HG02885 (cell line): ENCODE results near the gene KCNAB1.

Experiments
- ATAC-seq: cut with Tn5 transposase; IDR thresholded peaks from one replicate; pipeline ENCODE4 v1.9.1; 2021; ENCODE audit warnings: mild to moderate bottlenecking; ENCODE audit not compliant: unreplicated experiment, poor library complexity

Gene KCNAB1

DNA sequence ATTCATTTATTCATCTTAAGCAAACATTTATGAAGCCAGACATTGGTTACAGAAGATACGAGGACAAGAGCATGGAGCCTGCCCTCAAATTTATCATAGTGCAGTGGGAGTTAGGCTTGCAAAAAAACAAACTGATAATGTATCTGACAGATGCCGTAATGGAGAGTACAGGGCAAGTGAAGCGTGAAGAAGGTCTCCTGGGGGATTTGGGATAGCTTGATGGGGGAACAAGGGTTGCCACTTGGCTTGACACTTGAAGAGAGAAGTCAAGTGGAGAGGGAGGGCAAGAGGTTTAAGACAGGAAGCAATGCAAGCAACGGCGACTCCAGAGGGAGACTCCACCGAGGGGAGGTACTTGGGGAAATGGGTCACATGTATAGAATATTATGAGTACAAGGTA is 305.3 kb downstream of the KCNAB1 start:
- no peak for ATAC-seq

DNA sequence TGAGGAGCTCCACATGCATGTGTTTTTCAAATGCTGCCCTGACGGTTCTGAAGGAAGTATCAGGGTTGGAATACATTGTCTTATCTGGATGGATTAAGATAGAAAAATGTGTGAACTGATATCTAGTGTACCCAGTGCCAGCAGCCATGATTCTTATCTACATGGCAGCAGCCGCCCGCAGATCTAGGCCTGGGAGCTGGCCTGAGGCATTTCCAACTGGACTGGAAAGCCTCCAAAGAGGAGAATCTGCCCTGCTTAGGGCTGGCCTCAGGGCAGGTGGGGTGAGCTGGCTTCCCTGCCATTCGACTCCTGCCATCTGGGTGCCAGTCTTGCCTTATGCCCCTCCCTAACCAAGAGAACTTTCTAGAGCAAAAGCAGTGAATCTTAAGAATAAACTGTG is 308.7 kb downstream of the KCNAB1 start:
- no peak for ATAC-seq

DNA sequence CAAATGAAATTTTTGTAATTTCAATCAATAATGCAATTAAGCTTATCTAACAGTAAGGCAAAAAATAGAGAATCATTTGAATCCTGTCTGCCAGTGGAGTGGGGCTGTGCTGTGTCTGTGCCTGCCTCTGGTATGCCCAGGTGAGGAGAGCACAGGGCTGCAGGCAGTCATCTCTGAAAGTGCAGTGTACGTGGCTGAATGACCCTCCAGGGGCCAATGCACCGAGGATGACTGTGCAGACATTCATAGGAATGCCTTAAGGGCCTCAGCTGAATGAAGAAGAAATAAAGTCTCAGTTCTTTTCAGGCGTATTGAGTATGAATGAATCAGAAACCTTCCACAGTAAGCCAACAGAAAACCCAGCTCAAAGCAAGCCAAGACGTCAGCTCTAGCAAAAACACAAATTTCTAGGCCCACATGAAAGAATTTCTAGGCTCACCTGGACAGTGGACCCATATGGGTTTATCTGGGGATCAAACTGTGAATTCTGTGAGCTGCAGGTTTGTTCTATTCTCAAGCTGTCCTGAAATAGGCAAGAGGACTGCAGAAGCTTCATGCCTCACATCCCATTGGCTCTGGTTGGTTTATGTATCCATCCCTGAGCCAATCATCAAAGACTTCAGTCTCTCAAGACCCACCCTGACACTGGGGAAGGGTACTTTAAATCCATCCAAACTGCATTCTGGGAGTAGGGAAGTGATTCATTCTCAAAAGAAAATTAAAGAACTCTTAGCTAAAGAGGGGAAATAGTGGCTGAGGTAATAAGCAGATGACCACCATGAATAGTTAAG is 311.2 kb downstream of the KCNAB1 start:
- no peak for ATAC-seq

DNA sequence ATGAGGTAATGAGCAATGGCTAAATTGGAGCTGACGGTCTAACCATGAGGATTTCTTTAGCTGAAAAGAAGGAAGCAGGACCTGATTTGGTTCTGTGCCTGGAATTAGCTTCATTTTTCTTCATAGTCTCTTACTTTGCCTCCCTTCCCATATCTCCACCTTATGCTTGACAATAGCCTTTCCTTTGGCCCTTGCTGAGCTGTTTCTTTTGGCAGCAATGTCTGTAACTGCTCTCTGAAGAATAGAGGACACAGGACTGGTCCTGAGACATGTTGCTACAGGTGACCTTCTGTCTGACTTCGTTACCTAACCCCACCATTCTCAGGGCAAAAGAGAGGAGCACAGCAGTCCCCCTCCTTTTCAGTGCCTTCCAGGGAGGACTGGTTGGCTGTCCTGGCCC is 312.2 kb downstream of the KCNAB1 start:
- no peak for ATAC-seq

DNA sequence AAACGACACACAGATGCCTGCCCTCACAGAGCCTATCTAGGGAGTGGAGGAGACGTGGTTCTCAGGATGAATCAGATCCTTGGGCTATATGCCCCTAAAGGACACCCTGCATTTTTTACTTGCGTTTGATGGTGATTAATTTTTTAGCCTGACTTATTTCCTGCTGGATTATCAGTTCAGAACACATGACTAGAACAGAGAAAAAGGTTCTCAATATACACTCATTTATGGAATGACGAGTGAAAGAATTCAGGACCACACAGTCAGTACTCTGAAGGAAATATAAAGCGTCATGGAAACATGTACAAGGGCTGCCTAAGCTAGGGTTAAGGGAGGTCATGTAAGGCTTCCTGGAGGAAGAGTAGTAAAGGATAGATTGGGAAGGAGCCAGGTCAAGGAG is 312.8 kb downstream of the KCNAB1 start:
- no peak for ATAC-seq

DNA sequence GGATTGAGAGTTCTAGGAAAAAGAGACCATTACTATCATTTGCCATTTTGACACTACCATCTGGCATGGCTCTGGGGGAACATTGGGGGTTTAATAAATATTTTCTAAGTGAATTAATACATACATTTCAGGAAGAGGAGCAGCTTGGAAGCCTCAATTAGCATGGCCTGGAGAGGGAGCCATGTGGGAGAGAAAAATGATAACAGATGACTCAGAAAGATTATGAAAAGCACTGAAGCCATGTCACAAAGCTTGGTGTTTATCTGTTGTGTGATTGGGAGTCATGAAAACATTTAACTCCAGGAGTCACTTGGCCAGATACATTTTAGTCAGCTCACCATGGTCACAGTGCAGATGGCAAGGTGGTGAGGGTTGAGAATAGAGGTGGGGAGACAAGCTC is 313.5 kb downstream of the KCNAB1 start:
- ATAC-seq: no peak

DNA sequence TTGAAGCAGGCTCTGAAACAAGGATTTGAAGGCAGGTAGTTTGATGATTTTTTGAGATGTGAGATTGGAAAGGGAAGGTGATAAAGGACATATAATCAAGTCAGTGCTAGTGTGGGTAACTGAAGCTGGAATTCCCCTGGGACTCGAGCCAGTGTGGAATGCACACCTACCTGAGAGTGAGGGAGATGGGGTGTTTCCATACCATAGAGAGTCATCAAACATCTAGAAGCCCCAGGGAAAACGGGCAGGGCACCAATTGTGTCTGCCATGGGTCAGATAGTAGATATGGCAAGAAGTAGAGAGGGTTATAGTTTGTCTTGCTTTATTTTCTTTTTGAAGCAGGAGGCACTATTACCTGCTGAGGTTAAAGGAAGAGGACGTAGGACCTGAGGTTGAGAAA is 314.5 kb downstream of the KCNAB1 start:
- ATAC-seq: no peak

DNA sequence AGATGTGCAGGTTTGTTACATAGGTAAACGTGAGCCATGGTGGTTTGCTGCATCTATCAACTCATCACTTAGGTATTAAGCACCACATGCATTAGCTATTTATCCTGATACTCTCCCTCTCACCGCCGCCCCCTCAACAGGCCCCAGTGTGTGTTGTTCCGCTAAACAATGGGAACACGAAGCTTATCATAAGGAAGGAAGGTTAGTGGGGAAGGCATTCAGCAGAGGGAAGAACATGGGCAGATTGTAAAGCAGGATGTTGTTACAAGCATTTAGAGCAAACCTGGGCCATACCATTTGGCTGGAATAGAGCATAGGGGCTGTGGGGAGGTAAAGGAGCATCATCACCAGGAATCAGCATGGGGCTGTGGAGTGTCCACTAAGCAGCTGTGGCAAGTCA is 322.7 kb downstream of the KCNAB1 start:
- no peak for ATAC-seq

DNA sequence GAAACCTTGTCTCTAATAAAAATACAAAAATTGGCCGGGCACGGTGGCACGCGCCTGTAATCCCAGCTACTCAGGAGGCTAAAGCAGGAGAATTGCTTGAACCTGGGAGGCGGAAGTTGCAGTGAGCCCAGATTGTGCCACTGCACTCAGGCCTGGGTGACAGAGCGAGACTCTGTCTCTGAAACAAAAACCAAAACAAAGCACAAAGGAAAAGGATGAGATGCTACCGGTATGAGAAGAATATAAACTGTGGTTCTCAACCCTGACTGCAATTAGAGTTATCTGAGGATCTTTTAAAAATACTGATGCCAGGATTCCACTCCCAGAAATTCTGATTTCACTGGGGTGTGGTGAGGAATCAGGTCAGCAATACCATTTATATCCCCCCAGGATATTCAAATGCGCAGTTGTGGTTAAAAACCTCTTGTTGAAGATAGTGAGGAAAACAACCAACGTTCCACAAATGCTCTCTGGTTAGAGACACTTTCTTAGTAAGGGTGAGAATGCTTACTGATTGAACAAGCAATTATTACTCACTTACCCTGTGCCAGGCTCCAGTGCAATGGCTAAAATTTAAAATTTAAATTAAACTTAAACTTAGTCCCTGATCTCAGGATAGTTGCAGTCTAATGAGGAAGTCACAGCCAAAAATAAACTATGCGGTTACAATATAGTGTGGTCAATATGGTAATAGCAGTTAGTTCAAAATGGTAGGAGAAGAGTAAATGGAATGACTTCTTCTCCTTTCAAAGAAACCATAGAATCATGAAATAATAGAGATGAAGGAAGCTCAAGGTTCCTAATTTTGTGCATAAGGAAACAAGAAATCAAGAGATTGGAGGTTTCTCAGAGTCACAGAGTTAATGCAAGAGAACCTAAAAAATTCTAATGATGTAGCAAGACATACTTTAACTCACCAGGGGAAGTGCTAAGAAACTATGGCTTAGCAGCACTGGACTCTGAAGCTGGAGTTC is 325.0 kb downstream of the KCNAB1 start:
- ATAC-seq: peak; percentile 77

DNA sequence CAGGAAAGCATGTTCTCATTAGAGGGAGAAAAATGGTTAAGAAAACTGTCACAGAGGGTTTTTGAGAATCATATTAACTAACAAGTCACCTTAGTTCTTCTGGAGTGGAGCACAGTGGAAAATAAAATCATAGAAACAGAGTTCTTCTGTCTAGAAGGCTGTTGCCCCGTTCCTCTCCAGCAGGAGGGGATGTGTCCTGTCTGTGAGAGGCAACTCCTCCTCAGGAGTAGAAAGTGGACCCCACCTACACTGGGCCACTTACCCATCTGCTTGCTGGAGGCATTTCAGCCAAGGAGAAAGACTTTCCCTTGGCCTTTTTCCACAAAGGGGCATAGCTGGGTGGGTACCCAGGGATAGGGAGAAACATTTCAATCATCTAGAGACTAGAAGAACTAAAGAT is 327.9 kb downstream of the KCNAB1 start:
- ATAC-seq: peak; percentile 52

DNA sequence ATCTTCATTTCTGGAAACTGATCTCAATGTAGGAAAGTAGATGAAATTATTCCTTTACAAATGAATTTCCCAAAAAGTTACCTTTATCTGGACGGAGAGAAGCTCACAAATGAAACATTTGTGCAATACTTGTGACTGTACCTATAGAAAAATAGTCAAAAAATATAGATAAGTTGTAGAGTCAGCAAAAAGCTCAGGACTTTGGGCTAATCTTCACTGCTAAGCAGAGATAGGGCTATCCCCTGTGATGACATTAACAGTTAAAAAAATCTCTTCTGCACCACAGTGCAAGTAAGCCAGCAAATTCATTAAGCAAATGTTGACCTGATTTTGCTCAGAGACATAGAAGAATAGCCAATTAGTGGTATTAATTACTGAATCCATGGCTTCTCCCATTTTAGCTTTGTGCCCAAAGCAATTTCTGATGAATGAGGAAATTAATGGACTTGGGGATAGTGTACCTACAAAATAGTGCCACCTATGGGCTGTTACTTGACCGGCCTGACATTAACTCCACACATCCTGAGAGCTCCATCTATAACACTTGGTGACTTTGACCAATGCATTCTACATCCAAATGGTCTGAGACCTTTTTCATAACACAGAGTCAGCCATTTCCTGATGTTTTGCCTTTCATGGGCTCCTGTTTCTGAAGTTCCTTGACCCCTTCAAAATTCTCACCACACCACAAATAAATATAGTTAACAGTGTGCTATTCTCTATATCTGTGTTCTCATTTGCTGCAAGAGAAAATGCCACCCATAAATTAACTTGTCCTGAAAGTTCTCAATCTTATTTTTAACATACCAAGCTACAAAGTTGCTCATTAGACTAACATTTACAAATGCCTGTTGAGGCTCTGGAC is 329.6 kb downstream of the KCNAB1 start:
- peak; percentile 53 for ATAC-seq

DNA sequence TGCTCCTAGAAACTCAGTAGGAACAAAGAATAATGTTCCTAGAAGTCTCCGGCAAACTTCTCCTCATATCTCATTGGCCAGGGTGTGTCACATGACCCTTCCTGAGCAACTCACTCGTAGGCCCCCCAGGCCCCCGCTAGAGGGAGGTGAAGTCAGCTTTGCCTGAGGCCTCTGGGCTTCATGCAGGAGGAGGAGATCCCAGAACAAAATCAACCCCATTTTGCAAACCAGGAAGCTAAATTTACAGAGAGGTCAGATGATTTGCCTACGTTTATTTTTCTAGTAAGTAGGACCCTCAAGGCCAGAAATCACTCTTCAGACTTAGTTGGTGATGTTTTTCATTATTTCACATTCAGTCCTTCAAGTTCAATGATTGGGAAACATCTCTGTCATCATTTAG is 335.5 kb downstream of the KCNAB1 start:
- no peak for ATAC-seq

DNA sequence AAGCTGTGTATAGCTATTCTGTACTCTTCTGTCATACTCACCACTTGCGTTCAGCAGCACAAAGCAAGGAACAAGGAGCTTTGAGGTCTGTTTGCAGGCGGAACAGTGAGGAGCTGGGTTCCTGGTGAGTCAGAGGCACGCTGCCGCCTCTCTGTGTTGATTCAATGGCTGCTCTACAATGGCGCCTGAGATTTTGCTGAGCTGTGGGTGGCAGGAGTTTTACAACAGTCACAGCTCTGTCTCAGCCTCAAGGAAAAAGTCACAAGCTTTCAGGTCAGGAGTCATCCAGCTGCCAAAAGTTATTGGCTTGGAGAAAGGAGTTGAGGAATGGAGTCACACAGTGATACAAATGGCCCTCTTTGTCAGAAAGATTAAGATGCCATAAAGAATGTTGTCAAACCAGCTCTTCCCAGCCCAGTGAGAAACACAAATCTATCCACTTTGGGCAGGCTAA is 336.4 kb downstream of the KCNAB1 start:
- no peak for ATAC-seq

DNA sequence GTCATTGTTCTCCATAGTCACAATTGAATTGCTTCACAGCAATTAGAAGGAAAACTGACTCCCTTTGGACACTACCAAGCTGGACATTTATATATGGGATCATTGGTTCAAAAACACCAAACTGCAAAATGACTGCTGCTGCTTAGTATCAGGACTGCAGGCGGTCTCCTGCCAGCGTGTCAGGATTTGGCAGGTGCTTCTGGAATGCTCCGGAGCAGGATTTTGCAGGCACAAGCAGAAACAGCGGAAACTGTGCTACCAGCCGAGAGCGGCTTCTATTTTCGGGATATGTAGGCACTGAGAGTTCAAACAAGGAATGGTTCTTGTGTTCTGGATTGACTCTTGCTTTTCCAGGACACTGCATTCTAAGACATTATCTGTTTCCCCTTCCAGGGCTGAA is 339.1 kb downstream of the KCNAB1 start:
- ATAC-seq: no peak

DNA sequence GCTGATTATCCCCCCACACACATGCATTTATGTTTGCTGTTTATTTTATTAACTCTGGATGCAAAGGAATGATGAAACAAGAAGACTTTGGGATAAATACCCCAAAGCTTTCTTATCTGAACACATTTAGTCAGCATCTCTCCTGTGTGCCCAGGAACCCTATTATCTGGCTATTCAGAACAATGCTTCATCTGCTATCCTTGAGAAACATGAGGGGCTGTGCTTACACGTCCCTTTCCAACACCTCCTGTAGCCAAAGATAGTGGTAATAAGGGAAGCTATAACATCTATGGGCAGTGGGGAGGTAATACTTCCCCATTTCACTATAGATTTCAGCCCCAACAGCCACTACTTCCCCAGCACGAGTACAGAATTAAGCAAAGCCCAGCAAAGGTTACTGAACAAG is 339.8 kb downstream of the KCNAB1 start:
- peak; percentile 90 for ATAC-seq

DNA sequence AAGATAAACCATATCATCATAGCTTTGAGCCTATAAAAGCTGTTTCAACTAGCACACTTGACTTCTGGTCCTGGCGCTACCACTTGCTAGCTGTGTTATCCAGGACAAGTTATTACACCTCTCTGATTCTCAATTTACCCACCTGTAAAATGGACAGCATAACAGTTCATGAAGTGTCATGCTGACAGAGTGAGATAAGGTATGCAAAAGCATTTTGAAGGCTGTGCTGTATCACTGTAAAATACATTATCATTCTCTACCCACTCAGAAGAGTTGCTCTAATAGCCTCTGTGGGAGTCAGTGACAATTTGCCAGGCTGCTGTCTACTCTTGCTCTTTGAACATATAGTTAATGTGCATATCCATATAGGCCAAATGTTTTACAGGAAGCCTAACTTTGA is 341.5 kb downstream of the KCNAB1 start:
- ATAC-seq: no peak

DNA sequence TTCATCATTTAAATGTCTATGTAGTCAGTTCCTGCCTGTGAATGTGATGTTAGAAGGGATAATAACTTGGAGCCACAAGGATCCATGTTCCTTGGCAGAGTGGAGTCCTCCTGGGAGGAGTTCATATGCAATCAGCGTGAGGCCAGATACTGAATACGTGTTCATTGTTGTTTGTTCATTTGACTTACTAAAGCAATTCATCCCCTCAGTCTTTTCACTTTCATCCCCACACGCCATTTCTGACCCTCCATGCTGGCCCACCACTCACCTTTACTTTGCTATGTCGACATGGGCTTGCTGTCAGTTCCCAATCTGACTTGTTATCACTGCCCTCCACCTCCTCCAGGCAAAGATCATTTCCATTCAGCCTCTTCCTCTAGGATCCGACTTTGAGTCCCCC is 342.7 kb downstream of the KCNAB1 start:
- ATAC-seq: no peak

DNA sequence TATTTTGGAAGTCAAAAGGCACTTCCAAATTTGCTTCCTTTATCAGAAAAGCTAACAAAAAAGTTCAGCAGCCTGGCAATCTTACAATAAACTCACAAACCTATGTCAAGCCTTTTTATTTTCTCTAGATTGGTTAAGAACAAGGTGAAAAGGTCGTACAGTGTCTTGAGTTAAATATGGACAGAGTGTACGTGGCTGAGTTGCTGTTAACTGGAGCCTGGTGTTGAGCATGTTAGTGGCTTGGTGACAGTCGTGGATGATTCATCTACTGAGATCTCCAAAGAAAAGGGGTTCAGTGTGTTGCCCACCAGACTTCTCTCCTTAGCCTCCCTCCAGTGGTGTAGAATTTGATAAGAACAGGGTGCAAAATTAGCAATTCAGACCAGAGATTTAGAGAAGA is 344.8 kb downstream of the KCNAB1 start:
- ATAC-seq: no peak

DNA sequence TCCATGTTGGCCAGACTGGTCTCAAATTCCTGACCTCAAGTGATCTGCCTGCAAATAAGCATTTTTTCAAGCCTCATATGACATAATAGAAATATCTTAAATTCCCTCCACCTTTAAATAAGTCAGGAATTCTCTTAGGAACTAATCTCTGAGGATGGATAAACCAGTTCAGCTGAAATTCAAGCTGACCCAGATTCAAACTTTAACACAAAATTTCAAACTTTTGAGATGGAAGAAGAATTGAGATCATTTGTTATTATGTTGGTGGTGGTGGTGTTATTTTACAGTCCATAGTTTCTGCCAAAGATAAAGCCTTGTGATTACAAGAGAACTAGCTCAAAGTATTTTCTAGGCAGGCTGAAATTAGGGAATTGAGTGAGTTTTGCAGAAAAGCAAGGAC is 349.1 kb downstream of the KCNAB1 start:
- no peak for ATAC-seq

DNA sequence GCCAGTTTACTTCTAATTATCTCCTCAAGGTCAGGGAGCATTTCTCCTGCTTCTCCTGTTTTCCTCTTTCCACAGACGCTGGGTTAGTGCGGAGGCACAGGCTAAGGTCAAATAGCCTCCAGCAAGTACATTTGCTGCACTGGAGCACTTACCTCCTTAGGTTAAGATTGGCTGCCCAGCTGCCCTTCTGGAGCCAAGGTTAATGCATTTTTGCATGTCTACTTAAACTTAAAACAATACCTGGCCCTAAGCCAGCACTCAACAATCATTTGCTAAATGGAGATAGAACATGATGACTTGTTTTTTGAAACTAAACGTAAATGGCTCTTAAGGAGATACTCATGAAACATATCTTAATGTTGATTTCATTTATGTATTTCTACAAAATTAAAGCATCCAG is 351.1 kb downstream of the KCNAB1 start:
- no peak for ATAC-seq
